PC-9 (cell line): ENCODE measurements around the gene IQSEC1.

Experiments
- CTCF ChIP-seq: fragments of 200-600 bp; sonication (generic); conservative IDR thresholded peaks from 2 replicates; pipeline ENCODE4 v1.6.1; 2017; ENCODE audit warnings: mixed run types, antibody characterized with exemption, mild to moderate bottlenecking, moderate library complexity
- EZH2 ChIP-seq: fragments of 200-600 bp; sonication (generic); IDR thresholded peaks from 2 replicates; pipeline ENCODE4 v1.8.0; 2017; ENCODE audit warnings: antibody characterized with exemption, low read depth

GRCh38 chr3:12904951-12905315 is 168.3 kb downstream of the IQSEC1 start:
- TF ChIP-seq CTCF: no peak
- TF ChIP-seq EZH2: no peak
